ENCODE results near the gene MALSU1. TPM values are rescaled to one million over a fixed set of nuclear protein-coding genes. Genes with fewer than 3 reads are reported as not detected.

Gene MALSU1
- total RNA-seq, 1 donor from 2014 or later: 110 TPM

Other genes starting within 250 kb of the MALSU1 start
- gene KLHL7, start 193.6 kb upstream of the MALSU1 start, total RNA-seq: 31.7 TPM
- gene NUP42, start 117.3 kb upstream of the MALSU1 start, total RNA-seq: 44.5 TPM
- 120 TPM for gene GPNMB, start 52.6 kb upstream of the MALSU1 start, total RNA-seq
- gene IGF2BP3, start 171.2 kb downstream of the MALSU1 start, total RNA-seq: 37.7 TPM
- gene TRA2A, start 232.6 kb downstream of the MALSU1 start, total RNA-seq: 56.5 TPM

Measured in tongue (tissue), 1 donor.